ENCODE measurements around the gene PDE11A. TPM values are rescaled to one million over a fixed set of nuclear protein-coding genes. Genes with fewer than 3 reads are reported as not detected.

The PDE11A gene
- total RNA-seq, 4 donors from 2014 or later: 0.37 to 1.2 (median 1.1) TPM; not detected in 1

DNA sequence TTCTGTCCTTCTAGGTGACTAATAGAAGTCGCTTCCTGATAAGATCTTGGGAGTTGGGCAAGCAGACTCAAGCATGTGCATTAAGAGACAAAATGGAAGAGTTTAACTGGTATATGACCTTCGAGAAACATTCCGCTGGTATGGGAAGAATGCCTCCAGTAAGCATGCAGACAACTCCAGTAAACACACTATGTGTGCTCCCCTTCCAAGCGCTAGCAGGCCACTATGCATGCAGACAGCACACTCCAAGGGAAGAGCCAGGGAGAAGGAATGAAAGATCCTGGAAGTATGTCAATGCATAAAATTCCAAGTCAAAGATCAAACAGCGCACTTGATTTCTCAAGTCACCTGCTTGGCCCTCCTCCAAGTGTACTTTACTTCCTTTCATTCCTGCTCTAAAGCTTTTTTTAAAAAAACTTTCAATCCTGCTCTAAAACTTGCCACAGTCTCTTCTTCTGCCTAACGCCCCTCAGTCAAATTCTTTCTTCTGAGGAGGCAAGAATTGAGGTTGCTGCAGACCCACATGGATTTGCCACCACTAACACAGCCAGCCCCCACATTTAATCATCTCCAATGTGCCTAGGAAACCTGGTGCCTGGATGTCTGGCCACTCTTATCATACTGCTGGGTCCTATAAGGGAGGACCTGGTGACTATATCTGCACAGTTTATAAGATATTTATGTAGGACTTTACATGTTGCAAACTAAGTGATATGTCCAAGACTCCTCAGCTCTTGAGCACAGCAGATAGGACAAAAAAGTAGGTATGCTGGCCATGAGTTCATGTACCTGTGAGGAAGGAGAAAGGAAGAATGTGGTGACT, 239.8 kb downstream of the PDE11A start:
- WGBS, 2 donors (ENCODE audit: low coverage in 1 of 2): 61 to 66% methylated on average over 6 of the region's 6 CpGs

DNA sequence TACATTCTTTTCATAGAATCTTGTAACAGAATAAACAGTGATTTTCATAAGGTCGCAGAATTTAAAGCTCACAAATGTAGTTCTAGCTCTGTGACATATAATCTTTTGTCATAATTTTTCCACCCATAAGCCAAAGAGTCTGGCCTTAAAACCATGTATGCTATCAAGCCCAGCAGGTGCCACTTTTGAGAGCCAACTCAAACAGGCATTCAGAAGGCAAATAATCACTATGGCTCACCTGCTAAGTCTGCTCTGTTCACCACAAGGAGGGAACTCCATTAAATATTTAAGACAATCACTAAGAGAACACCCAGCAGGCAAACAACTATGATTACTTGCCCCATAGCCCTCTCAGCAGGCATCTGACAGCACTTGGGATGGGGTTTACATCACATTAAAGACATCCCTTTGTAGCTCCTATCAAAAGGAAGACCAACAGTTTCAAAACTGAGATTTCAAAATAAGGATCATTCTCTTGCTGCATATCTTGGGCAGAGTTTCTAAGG, 241.6 kb downstream of the PDE11A start:
- TF ChIP-seq CTCF (IDR thresholded peaks at IDR 0.05): no peak
- no peak for TF ChIP-seq EP300 (IDR thresholded peaks at IDR 0.05; ENCODE audit: low read depth)
- peaks cover 0 to 5% (median 0%) of the 10 kb centered on the region in 4 donors for H3K4me1 ChIP-seq
- intact Hi-C loops (cut with DNase I; ENCODE audit: low total_unique reads): no loop called here

More for the DNA sequence above, 239.8 kb downstream of the PDE11A start:
- peaks cover 0 to 5% (median 0%) of the 10 kb centered on the region in 4 donors for H3K4me1 ChIP-seq
- no peaks in the 10 kb centered on the region for H3K27me3 ChIP-seq
- intact Hi-C loops (cut with DNase I; ENCODE audit: low total_unique reads): no loop called here
- H3K27ac ChIP-seq: no peak overlapping the region
- DNase-seq: no peak
- H3K4me3 ChIP-seq: no peak overlapping the region
- peaks cover 0 to 3% of the 10 kb centered on the region in 2 donors for H3K9me3 ChIP-seq
- in situ Hi-C loops (cut with MboI; ENCODE audit: low pct_ligation_motif_present in 1 of 4, low pct_unique_long_range_greater_than_20kb in 1 of 4, low sequenced_read_pairs in 3 of 4): no loop called here
- no peaks in the 10 kb centered on the region for H3K36me3 ChIP-seq
- TF ChIP-seq CTCF (IDR thresholded peaks at IDR 0.05) (no peak), EP300 (IDR thresholded peaks at IDR 0.05; ENCODE audit: low read depth) (no peak), POLR2AphosphoS5 (IDR thresholded peaks at IDR 0.05) (no peak), POLR2A (IDR thresholded peaks at IDR 0.05) (no peak)

GRCh38 chr2:177828557-177828956, 244.0 kb downstream of the PDE11A start:
- Histone ChIP-seq H3K9me3 (no peaks in the 10 kb centered on the region), H3K36me3 (no peaks in the 10 kb centered on the region), H3K4me3 (no peak overlapping the region), H3K4me1 (peaks cover 0 to 5% (median 0%) of the 10 kb centered on the region in 4 donors), H3K27ac (no peak overlapping the region), H3K27me3 (no peaks in the 10 kb centered on the region)
- intact Hi-C loops (cut with DNase I; ENCODE audit: low total_unique reads) (no loop called here), in situ Hi-C loops (cut with MboI; ENCODE audit: low pct_ligation_motif_present in 1 of 4, low pct_unique_long_range_greater_than_20kb in 1 of 4, low sequenced_read_pairs in 3 of 4) (no loop called here)
- TF ChIP-seq EP300 (IDR thresholded peaks at IDR 0.05; ENCODE audit: low read depth): no peak
- no peak for TF ChIP-seq POLR2AphosphoS5 (IDR thresholded peaks at IDR 0.05)
- TF ChIP-seq POLR2A (IDR thresholded peaks at IDR 0.05): no peak
- TF ChIP-seq CTCF (IDR thresholded peaks at IDR 0.05): no peak
- no peak for DNase-seq
- 87% methylated on average over 1 of the region's 1 CpG; no CpG with 5 or more reads in 1 of the 2 donors for WGBS, 2 donors (ENCODE audit: low coverage in 1 of 2)

More for the DNA sequence above, 241.6 kb downstream of the PDE11A start:
- H3K27ac ChIP-seq: no peak overlapping the region
- 77 to 83% methylated on average over 1 of the region's 1 CpG for WGBS, 2 donors (ENCODE audit: low coverage in 1 of 2)
- H3K9me3 ChIP-seq: no peaks in the 10 kb centered on the region
- no peak for DNase-seq
- no peaks in the 10 kb centered on the region for H3K27me3 ChIP-seq
- H3K4me3 ChIP-seq: no peak overlapping the region
- in situ Hi-C loops (cut with MboI; ENCODE audit: low pct_ligation_motif_present in 1 of 4, low pct_unique_long_range_greater_than_20kb in 1 of 4, low sequenced_read_pairs in 3 of 4): no loop called here
- H3K36me3 ChIP-seq: no peaks in the 10 kb centered on the region

- WGBS, 2 donors (ENCODE audit: low coverage in 1 of 2): 84 to 100% methylated on average over 2 of the region's 2 CpGs
- in situ Hi-C loops (cut with MboI; ENCODE audit: low pct_ligation_motif_present in 1 of 4, low pct_unique_long_range_greater_than_20kb in 1 of 4, low sequenced_read_pairs in 3 of 4): no loop called here
Observed at GRCh38 chr2:177826897-177827296, 245.7 kb downstream of the PDE11A start.

More at GRCh38 chr2:177826897-177827296, 245.7 kb downstream of the PDE11A start:
- intact Hi-C loops (cut with DNase I; ENCODE audit: low total_unique reads): no loop called here
- no peak for TF ChIP-seq EP300 (IDR thresholded peaks at IDR 0.05; ENCODE audit: low read depth)
- no peak for TF ChIP-seq CTCF (IDR thresholded peaks at IDR 0.05)
- no peak for TF ChIP-seq POLR2AphosphoS5 (IDR thresholded peaks at IDR 0.05)
- no peak for TF ChIP-seq POLR2A (IDR thresholded peaks at IDR 0.05)
- no peak for DNase-seq
- no peaks in the 10 kb centered on the region for H3K9me3 ChIP-seq
- no peak overlapping the region for H3K4me3 ChIP-seq
- no peak overlapping the region for H3K27ac ChIP-seq
- H3K27me3 ChIP-seq: no peaks in the 10 kb centered on the region
- no peaks in the 10 kb centered on the region for H3K4me1 ChIP-seq
- no peaks in the 10 kb centered on the region for H3K36me3 ChIP-seq

All from transverse colon (tissue), 4 donors.